C1 segment of cervical spinal cord (tissue), 14 donors: ENCODE results near the gene C3orf70.

ENCODE experiments used
- DNase-seq, 14 donors: peaks; one replicate each; lab custom pipeline; 2025; lab: John Stamatoyannopoulos, UW

The C3orf70 gene

GRCh38 chr3:185152410-185153170, at the start of gene C3orf70:
C3orf70 (minus strand) TSS chr3:185153060; CDS start chr3:185152823, 237 bp downstream.
- DNase-seq: peak in 13 of 14 donors; percentile 43 to 85 (median 76)

- no peak for DNase-seq
Observed at GRCh38 chr3:185200639-185201038, 47.8 kb upstream of the C3orf70 start.

GRCh38 chr3:185199671-185200070, 46.8 kb upstream of the C3orf70 start:
- DNase-seq: no peak

GRCh38 chr3:185199206-185199605, 46.3 kb upstream of the C3orf70 start:
- DNase-seq: no peak

- no peak for DNase-seq
Observed at GRCh38 chr3:185197068-185197467, 44.2 kb upstream of the C3orf70 start.

GRCh38 chr3:185195652-185196051, 42.8 kb upstream of the C3orf70 start:
- no peak for DNase-seq

- DNase-seq: no peak
Observed at GRCh38 chr3:185188816-185189215, 36.0 kb upstream of the C3orf70 start.

- no peak for DNase-seq
Observed at GRCh38 chr3:185187391-185187790, 34.5 kb upstream of the C3orf70 start.

- peak in 5 of 14 donors; percentile 1 to 32 (median 15) for DNase-seq
Observed at GRCh38 chr3:185176750-185177359, 24.0 kb upstream of the C3orf70 start.

GRCh38 chr3:185175370-185175987, 22.6 kb upstream of the C3orf70 start:
- DNase-seq: peak in 13 of 14 donors; percentile 15 to 89 (median 69)

GRCh38 chr3:185172086-185173049, 19.5 kb upstream of the C3orf70 start:
- peak in 7 of 14 donors; percentile 7 to 55 (median 29) for DNase-seq

- DNase-seq: no peak
Observed at GRCh38 chr3:185164428-185165217, 11.8 kb upstream of the C3orf70 start.

- DNase-seq: no peak
Observed at GRCh38 chr3:185162634-185163033, 9.8 kb upstream of the C3orf70 start.

GRCh38 chr3:185161761-185162160, 8.9 kb upstream of the C3orf70 start:
- no peak for DNase-seq

GRCh38 chr3:185157347-185157746, 4.5 kb upstream of the C3orf70 start:
- DNase-seq: no peak

- DNase-seq: no peak
Observed at GRCh38 chr3:185155678-185156077, 2.8 kb upstream of the C3orf70 start.

- DNase-seq: peak in 13 of 14 donors; percentile 18 to 92 (median 55)
Observed at GRCh38 chr3:185153861-185154629, 1.2 kb upstream of the C3orf70 start.

- DNase-seq: peak in 9 of 14 donors; percentile 48 to 77 (median 65)
Observed at GRCh38 chr3:185153171-185153771, 411 bp upstream of the C3orf70 start.

- DNase-seq: peak in 1 of 14 donors; percentile 48
Observed at GRCh38 chr3:185151964-185152409, 873 bp downstream of the C3orf70 start.
